CD4-positive, CD25-positive, alpha-beta regulatory T cell (primary cell): Measurements from ENCODE around the gene CASP2. TPM values are rescaled to one million over a fixed set of nuclear protein-coding genes. Genes with fewer than 3 reads are reported as not detected.

Experiments
- ATAC-seq, 2 donors: fragments of 150-1000 bp; cut with Tn5 transposase; one replicate each; pipeline ENCODE4 v1.10.0; 2021; ENCODE audit warnings: low read depth in 2 of 2, moderate number of reproducible peaks in 2 of 2, moderate library complexity in 1 of 2
- DNase-seq, 3 donors: peaks; one replicate each; pipeline versions ENCODE4 v3.0.0 to v3.0.0-alpha.2; 2012 to 2022; ENCODE audit warnings: mixed read lengths in 1 of 3
- H3K27ac ChIP-seq: one replicate; pipeline ENCODE4 v1.7.0; 2013; ENCODE audit warnings: mild to moderate bottlenecking, low read length; ENCODE audit not compliant: insufficient read depth, poor library complexity, severe bottlenecking
- H3K27me3 ChIP-seq: one replicate; pipeline ENCODE4 v1.7.0; 2013; ENCODE audit warnings: low read length; ENCODE audit not compliant: control insufficient read depth, insufficient read depth
- H3K36me3 ChIP-seq: one replicate; pipeline ENCODE4 v1.7.0; 2013; ENCODE audit warnings: mild to moderate bottlenecking, low read length, moderate library complexity; ENCODE audit not compliant: control insufficient read depth, insufficient read depth
- H3K4me1 ChIP-seq: 2 replicates; pipeline ENCODE4 v1.7.0; 2013; ENCODE audit warnings: mild to moderate bottlenecking, low read length; ENCODE audit not compliant: insufficient read depth, control insufficient read depth, poor library complexity, severe bottlenecking
- H3K4me3 ChIP-seq: one replicate; pipeline ENCODE4 v1.7.0; 2013; ENCODE audit warnings: low read depth, mild to moderate bottlenecking, low read length, moderate library complexity
- H3K9me3 ChIP-seq, 2 experiments: 1 replicate in 1 of 2; 2 replicates in 1 of 2; pipeline ENCODE4 v1.7.0; 2013; ENCODE audit warnings: low read length in 2 of 2, mild to moderate bottlenecking in 1 of 2, moderate library complexity in 1 of 2; ENCODE audit not compliant: control insufficient read depth in 2 of 2
- H3K27ac Mint-ChIP-seq, 3 donors: one replicate each; pipeline ENCODE4 v1.8.0; 2020 to 2022; ENCODE audit warnings: mild to moderate bottlenecking in 3 of 3, mixed read lengths in 3 of 3, moderate library complexity in 2 of 3
- H3K27me3 Mint-ChIP-seq: one replicate; pipeline ENCODE4 v1.8.0; 2022; ENCODE audit warnings: mild to moderate bottlenecking, mixed read lengths
- H3K36me3 Mint-ChIP-seq: one replicate; pipeline ENCODE4 v1.8.0; 2020; ENCODE audit warnings: mixed read lengths
- H3K4me1 Mint-ChIP-seq, 4 donors: one replicate each; pipeline ENCODE4 v1.8.0; 2020 to 2022; ENCODE audit warnings: mixed read lengths in 4 of 4, mild to moderate bottlenecking in 1 of 4
- H3K4me3 Mint-ChIP-seq, 4 donors: one replicate each; pipeline ENCODE4 v1.8.0; 2020 to 2022; ENCODE audit warnings: mild to moderate bottlenecking in 4 of 4, mixed read lengths in 4 of 4, moderate library complexity in 3 of 4
- H3K9me3 Mint-ChIP-seq, 7 donors: one replicate each; pipeline ENCODE4 v1.8.0; 2020 to 2022; ENCODE audit warnings: mixed read lengths in 7 of 7, mild to moderate bottlenecking in 3 of 7, moderate library complexity in 2 of 7
- polyA plus RNA-seq, 4 donors: library from polyadenylated mRNA; unstranded; fragments of 300-500 nt; fragmentation: Illumina TruSeq; gene quantifications; one replicate each; pipeline ENCODE4 v1.2.3, GENCODE V29; 2021
- total RNA-seq: library from RNA; stranded (reverse); gene quantifications from one replicate; pipeline ENCODE4 v1.2.3, GENCODE V29; 2022

CASP2 gene
- total and polyA plus RNA-seq, 5 donors from 2014 or later: 20.5 to 61.4 (median 24.5) TPM

DNA sequence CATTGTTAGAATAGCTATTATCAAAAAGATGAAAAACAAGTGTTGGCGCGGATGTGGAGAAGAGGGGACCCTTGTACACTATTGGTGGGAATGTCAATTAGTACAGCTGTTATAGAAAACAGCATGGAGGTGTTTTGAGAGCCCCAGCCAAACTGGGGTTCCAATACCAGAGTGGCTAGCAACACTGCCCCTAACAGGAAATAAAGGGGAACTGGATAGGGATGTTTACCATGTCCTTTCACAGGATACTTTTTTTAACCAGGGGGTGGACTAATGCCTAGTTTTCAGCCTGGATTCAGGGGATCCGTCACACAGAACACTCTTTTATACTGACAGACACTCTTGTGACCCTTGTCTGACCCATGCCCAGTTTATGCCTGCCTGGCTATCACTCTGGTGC is 31.8 kb upstream of the CASP2 start:
- H3K9me3 ChIP-seq: no peaks in the 10 kb centered on the region
- H3K4me1 Mint-ChIP-seq: peaks cover 40 to 89% (median 71%) of the 10 kb centered on the region in 4 donors
- peak overlapping the region; percentile 63 to 74 (median 69) for H3K27ac Mint-ChIP-seq
- peak overlapping the region; percentile 10 for H3K4me3 ChIP-seq
- H3K36me3 ChIP-seq: no peaks in the 10 kb centered on the region
- H3K27me3 Mint-ChIP-seq: no peaks in the 10 kb centered on the region
- no peak overlapping the region for H3K27ac ChIP-seq
- DNase-seq (no peak), ATAC-seq (no peak)
- no peaks in the 10 kb centered on the region for H3K27me3 ChIP-seq
- peak overlapping the region in 2 of 4 donors; percentile 3 to 4 for H3K4me3 Mint-ChIP-seq
- H3K9me3 Mint-ChIP-seq: peaks cover 0 to 19% (median 8%) of the 10 kb centered on the region in 7 donors
- H3K36me3 Mint-ChIP-seq: no peaks in the 10 kb centered on the region
- H3K4me1 ChIP-seq: peaks cover 58% of the 10 kb centered on the region

DNA sequence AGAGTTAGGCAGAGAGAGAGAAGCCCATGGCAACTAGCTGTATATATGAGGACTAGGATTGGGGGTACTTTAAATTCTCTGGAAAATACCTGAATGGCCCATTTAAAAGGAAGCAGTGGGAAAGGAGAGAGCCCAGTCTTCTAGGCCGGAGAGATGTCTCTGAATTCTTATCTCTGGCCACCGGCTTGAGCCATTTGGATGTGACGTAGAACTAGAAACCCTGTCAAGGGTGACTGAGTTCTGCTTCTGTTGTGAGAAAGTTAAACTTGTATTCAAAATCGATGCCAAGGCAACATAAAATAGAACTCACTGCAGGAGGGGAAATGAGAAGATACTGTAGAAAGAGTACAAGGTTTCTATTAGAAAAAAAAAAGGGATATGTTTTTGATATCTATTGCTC is 31.2 kb upstream of the CASP2 start:
- peaks cover 40 to 88% (median 69%) of the 10 kb centered on the region in 4 donors for H3K4me1 Mint-ChIP-seq
- H3K36me3 Mint-ChIP-seq: no peaks in the 10 kb centered on the region
- Histone ChIP-seq H3K27me3 (no peaks in the 10 kb centered on the region), H3K9me3 (no peaks in the 10 kb centered on the region), H3K36me3 (no peaks in the 10 kb centered on the region), H3K4me1 (peaks cover 54% of the 10 kb centered on the region), H3K4me3 (no peak overlapping the region), H3K27ac (no peak overlapping the region)
- ATAC-seq (no peak), DNase-seq (no peak)
- H3K27ac Mint-ChIP-seq: peak overlapping the region; percentile 63 to 74 (median 72)
- H3K4me3 Mint-ChIP-seq: peak overlapping the region in 2 of 4 donors; percentile 3 to 4
- no peaks in the 10 kb centered on the region for H3K27me3 Mint-ChIP-seq
- peaks cover 0 to 19% (median 7%) of the 10 kb centered on the region in 7 donors for H3K9me3 Mint-ChIP-seq

DNA sequence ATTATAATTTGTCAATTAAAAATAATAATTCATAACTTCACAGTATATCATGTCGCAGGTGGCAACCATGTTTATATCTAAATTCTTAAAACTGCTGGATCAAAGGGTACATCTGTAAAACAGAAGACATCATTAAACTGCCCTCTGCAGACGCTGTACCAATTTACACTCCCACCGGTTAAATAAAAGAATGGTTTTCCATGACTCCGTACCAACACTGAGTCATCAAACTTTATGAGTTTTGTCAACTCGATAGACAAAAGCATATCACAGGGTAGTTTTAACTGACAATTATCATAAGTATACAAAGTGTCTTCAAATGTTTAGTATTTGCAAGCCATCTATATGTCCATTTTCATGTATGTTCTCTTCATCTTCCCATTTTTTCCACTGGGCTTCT is 30.6 kb upstream of the CASP2 start:
- no peak overlapping the region for H3K4me3 ChIP-seq
- DNase-seq (no peak), ATAC-seq (no peak)
- Mint-ChIP-seq H3K27me3 (no peaks in the 10 kb centered on the region), H3K36me3 (no peaks in the 10 kb centered on the region), H3K4me1 (peaks cover 35 to 88% (median 67%) of the 10 kb centered on the region in 4 donors), H3K4me3 (peak overlapping the region in 1 of 4 donors; percentile 7), H3K27ac (peak overlapping the region in 2 of 3 donors; percentile 50 to 82), H3K9me3 (peaks cover 0 to 17% (median 5%) of the 10 kb centered on the region in 7 donors)
- H3K9me3 ChIP-seq: no peaks in the 10 kb centered on the region
- peaks cover 52% of the 10 kb centered on the region for H3K4me1 ChIP-seq
- H3K27ac ChIP-seq: no peak overlapping the region
- H3K36me3 ChIP-seq: no peaks in the 10 kb centered on the region
- no peaks in the 10 kb centered on the region for H3K27me3 ChIP-seq

DNA sequence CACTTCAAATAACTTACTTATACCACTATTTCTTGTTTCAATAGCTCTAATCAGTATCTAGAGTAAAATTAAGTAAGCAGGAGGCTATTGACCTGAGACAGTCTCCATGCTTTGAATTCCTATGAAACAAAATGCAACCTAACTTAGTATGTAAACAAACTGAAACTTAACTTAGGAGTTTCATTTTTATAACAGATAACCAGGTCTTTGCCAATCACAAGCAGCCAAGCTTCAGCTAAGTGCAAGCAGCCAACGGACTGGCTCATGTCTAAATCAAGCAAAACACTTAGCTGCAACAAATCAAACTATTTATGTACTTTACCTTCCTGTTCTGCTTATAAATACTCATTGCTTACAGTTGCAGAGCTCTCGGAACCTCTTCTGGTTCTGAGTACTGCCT is 29.3 kb upstream of the CASP2 start:
- Histone ChIP-seq H3K9me3 (no peaks in the 10 kb centered on the region), H3K27ac (peak overlapping the region; percentile 72), H3K36me3 (no peaks in the 10 kb centered on the region), H3K4me3 (peak overlapping the region; percentile 75), H3K4me1 (peaks cover 52% of the 10 kb centered on the region), H3K27me3 (no peaks in the 10 kb centered on the region)
- Mint-ChIP-seq H3K36me3 (peaks cover 2% of the 10 kb centered on the region), H3K4me3 (peak overlapping the region; percentile 55 to 83 (median 74)), H3K9me3 (peaks cover 0 to 6% (median 1%) of the 10 kb centered on the region in 7 donors), H3K4me1 (peaks cover 34 to 89% (median 60%) of the 10 kb centered on the region in 4 donors), H3K27ac (peak overlapping the region; percentile 91 to 96 (median 91)), H3K27me3 (no peaks in the 10 kb centered on the region)
- peak in 2 of 3 donors; percentile 50 to 64 for DNase-seq
- ATAC-seq: peak; percentile 54 to 56

DNA sequence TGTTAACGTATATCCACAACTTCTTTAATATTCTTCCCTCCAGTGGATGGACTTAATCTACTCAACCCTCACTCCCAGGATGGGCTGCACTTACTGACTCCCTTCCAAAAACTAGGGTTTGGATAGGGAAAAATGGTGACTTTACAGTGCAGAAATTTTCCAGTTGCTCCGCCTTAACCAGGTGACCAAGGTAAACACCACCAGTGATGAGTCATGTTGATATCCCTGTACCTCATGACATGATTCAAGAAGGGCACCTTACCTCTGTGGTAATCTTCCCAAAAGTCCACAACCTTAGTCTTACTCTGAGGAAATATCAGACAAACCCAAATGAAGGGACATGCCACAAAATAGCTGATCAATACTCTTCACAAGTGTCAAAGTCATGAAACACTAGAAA is 28.4 kb upstream of the CASP2 start:
- Histone ChIP-seq H3K36me3 (no peaks in the 10 kb centered on the region), H3K27me3 (no peaks in the 10 kb centered on the region), H3K4me3 (peak overlapping the region; percentile 22), H3K4me1 (peaks cover 61% of the 10 kb centered on the region), H3K27ac (peak overlapping the region; percentile 72), H3K9me3 (no peaks in the 10 kb centered on the region)
- peak overlapping the region in 2 of 4 donors; percentile 27 to 55 for H3K4me3 Mint-ChIP-seq
- no peaks in the 10 kb centered on the region for H3K27me3 Mint-ChIP-seq
- DNase-seq (no peak), ATAC-seq (no peak)
- peaks cover 11% of the 10 kb centered on the region for H3K36me3 Mint-ChIP-seq
- H3K9me3 Mint-ChIP-seq: peaks cover 0 to 5% (median 0%) of the 10 kb centered on the region in 7 donors
- peaks cover 34 to 89% (median 55%) of the 10 kb centered on the region in 4 donors for H3K4me1 Mint-ChIP-seq
- peak overlapping the region; percentile 91 to 96 (median 91) for H3K27ac Mint-ChIP-seq

DNA sequence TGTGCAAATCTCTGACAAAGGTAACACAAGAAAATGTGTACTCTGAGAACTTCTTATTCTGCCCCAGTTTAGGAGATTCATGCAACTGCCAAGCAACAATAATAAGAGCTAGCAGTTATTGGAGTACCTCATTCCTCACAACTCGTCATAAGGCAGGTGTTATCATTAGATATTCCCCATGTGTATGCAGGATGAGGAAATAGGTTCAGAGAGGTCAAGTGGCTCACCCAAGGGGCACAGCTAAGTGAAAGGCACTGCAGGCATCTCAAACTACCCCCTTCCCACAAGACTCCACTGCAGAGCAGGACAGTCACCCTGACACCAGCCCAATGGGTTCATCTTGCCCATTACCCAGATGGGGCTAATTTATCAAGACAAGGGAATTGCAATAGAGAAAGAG is 26.2 kb upstream of the CASP2 start:
- no peaks in the 10 kb centered on the region for H3K27me3 Mint-ChIP-seq
- Histone ChIP-seq H3K27me3 (no peaks in the 10 kb centered on the region), H3K27ac (peak overlapping the region; percentile 49), H3K36me3 (peaks cover 18% of the 10 kb centered on the region), H3K9me3 (no peaks in the 10 kb centered on the region), H3K4me3 (peak overlapping the region; percentile 4), H3K4me1 (peaks cover 59% of the 10 kb centered on the region)
- DNase-seq: no peak
- H3K9me3 Mint-ChIP-seq: no peaks in the 10 kb centered on the region
- H3K4me1 Mint-ChIP-seq: peaks cover 29 to 88% (median 50%) of the 10 kb centered on the region in 4 donors
- no peak for ATAC-seq
- peak overlapping the region; percentile 91 to 97 (median 95) for H3K27ac Mint-ChIP-seq
- peak overlapping the region; percentile 79 to 96 (median 90) for H3K4me3 Mint-ChIP-seq
- peaks cover 21% of the 10 kb centered on the region for H3K36me3 Mint-ChIP-seq

DNA sequence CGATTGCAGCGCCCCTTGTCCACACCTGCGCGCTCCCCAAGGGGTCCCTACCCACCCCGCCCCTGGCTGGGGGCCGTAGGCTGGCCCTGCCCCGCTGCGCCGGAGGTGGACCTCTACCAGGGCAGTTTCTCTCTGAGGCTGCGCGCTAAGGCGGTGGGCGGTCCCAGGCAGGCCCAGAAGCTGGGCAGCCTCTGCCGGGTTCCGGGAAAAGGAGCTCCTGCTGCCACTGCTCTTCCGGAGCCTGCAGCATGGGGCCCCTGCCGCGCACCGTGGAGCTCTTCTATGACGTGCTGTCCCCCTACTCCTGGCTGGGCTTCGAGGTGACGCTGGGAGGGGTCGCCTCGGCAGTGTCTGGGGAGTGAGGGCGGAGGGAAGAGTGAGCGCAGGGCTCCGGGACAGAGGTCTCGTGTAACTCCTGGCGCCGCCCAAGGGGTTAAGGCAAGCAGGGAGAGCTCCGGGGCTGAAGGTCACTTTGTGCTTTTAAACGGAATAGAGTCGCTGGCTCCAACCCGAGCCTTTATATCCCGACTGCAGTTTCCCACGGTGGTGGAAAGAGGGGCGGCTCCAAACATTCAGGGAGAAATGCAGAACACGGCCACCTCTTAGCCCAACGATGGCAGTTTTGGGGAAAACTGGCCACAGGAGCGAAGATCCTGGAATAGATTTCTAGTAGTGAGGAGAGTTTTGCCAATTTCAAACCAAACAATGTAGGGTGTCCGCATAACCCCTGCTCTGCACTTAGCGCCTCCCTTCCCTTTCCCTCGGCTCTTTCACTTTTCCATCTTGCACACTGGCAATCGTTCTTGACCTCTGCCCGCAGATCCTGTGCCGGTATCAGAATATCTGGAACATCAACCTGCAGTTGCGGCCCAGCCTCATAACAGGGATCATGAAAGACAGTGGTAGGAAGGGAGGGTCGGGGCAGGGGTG is 24.6 kb upstream of the CASP2 start, which contains the start of gene GSTK1:
GSTK1 (plus strand) TSS at position 176 of the 930 bp plus-strand sequence; CDS start at position 249, 73 bp downstream.
- Histone ChIP-seq H3K27me3 (no peaks in the 10 kb centered on the region), H3K4me3 (peak within 1 kb of the TSS; percentile 95), H3K9me3 (no peaks in the 10 kb centered on the region), H3K36me3 (peaks cover 34% of the 10 kb centered on the region), H3K27ac (peak within 1 kb of the TSS; percentile 82), H3K4me1 (peaks cover 57% of the 10 kb centered on the region)
- DNase-seq (peak; percentile 74 to 87 (median 75)), ATAC-seq (peak; percentile 92 to 93)
- Mint-ChIP-seq H3K36me3 (peaks cover 26% of the 10 kb centered on the region), H3K27me3 (no peaks in the 10 kb centered on the region), H3K27ac (peak within 1 kb of the TSS; percentile 91 to 98 (median 97)), H3K4me1 (peaks cover 22 to 90% (median 43%) of the 10 kb centered on the region in 4 donors), H3K4me3 (peak within 1 kb of the TSS; percentile 93 to 99 (median 96)), H3K9me3 (no peaks in the 10 kb centered on the region)
